ENCODE measurements around the gene KCNK10.

KCNK10 gene

GRCh38 chr14:88323086-88323522, at the start of gene KCNK10:
Gene KCNK10, minus strand, starts transcription at chr14:88323269. Its CDS starts 471 bp downstream, at chr14:88322798.
- no peak for DNase-seq (ENCODE audit: low read depth in 2 of 2)

GRCh38 chr14:88369496-88369895, 46.4 kb upstream of the KCNK10 start:
- DNase-seq (ENCODE audit: low read depth in 2 of 2), result no peak

DNA sequence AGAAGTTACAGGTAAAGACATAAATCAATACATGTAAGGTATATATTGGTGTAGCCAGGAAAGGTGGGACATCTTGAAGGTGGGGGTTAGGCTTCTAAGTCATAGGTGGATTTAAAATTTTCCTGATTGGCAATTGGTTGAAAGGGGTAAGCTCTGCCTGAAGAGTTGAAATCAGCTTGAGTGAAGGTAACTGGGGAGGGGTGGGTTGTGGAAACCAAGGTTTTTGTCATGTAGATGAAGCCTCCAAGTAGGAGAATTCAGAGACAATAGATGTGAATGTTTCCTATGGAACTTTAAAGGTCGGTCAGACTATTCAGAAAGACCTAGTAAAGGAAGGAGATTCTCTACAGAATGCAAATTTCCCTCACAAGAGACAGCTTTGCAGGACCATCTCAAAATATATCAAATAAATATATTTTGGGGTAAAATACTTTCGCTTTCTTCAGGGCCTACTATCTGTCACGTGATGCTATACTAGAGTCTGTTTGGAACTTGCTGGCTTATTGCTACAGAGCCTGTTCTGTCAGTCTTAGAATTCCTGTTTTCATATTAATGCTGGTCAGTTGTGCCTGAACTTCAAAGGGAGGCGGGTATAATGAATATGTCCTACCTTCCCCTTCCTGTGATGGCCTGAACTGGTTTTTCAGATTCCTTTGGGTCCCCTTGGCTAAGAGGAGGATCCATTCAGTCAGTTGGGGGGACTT, 41.8 kb upstream of the KCNK10 start:
- DNase-seq (ENCODE audit: low read depth in 2 of 2), result no peak

DNA sequence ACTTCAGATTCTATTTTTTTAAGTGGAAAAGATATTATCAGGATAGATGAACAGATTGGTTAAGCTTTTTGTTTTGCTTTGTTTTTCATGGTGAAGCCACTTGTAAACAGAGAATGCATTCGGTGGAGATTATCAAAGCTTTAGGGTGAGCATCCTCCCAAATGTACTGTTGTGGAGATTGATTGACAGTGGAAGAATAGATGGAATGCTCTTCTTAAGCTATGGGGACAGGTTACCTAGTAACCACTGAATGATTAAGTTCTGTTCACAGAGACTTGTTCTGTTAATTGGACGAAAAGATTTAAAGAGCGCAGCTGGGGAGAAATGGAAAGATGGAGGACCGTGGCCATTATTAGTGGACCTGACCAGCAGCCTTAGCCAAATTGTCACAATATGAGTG, 40.6 kb upstream of the KCNK10 start:
- no peak for DNase-seq (ENCODE audit: low read depth in 2 of 2)

GRCh38 chr14:88359500-88359899, 36.4 kb upstream of the KCNK10 start:
- DNase-seq (ENCODE audit: low read depth in 2 of 2), result no peak

- DNase-seq (ENCODE audit: low read depth in 2 of 2), result no peak
Measured at GRCh38 chr14:88354358-88354757, 31.3 kb upstream of the KCNK10 start.

GRCh38 chr14:88352698-88353097, 29.6 kb upstream of the KCNK10 start:
- DNase-seq (ENCODE audit: low read depth in 2 of 2), result no peak

- no peak for DNase-seq (ENCODE audit: low read depth in 2 of 2)
Measured at GRCh38 chr14:88351966-88352691, 29.1 kb upstream of the KCNK10 start.

DNA sequence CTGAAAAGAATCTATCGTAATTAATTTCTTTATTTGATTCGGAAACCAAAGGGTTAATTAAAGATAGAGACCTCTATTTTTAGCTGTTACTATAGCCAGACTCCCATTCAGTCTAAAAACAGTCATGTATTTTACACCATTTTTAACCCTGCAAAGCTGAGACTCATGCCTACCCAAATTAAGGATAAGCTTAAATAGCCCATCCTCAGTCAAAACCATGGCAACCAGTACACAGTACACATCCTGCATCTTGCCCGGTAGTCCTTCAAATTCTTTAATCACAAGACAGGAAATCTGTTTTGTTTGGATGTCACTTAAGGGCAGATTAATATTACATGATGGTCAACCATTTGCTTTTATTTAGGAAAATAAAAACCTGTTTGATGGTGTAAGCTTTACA, 25.5 kb upstream of the KCNK10 start:
- DNase-seq (ENCODE audit: low read depth in 2 of 2), result no peak

- DNase-seq (ENCODE audit: low read depth in 2 of 2), result no peak
Measured at GRCh38 chr14:88346048-88346639, 23.1 kb upstream of the KCNK10 start.

GRCh38 chr14:88342980-88343379, 19.9 kb upstream of the KCNK10 start:
- DNase-seq (ENCODE audit: low read depth in 2 of 2), result no peak

GRCh38 chr14:88340357-88340756, 17.3 kb upstream of the KCNK10 start:
- DNase-seq (ENCODE audit: low read depth in 2 of 2), result no peak

DNA sequence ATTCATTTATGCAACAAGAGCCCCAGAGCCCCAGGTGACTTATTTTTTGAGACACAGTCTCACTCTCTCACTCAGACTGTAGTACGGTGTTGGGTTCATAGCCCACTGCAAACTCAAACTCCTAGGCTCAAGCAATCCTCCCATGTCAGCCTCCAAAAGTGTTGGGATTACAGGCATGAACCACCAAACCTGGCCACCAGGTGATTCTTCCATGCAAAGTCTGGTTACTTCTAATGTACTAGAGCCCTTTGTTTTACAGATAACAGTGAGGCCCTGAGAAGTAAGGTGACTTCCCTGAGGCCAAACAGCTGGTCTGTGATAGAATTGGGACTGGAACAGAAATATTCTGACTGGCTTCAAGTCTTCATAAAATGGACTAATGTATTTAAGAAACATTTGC, 10.0 kb upstream of the KCNK10 start:
- DNase-seq (ENCODE audit: low read depth in 2 of 2), result no peak

GRCh38 chr14:88327497-88327896, 4.4 kb upstream of the KCNK10 start:
- no peak for DNase-seq (ENCODE audit: low read depth in 2 of 2)

DNA sequence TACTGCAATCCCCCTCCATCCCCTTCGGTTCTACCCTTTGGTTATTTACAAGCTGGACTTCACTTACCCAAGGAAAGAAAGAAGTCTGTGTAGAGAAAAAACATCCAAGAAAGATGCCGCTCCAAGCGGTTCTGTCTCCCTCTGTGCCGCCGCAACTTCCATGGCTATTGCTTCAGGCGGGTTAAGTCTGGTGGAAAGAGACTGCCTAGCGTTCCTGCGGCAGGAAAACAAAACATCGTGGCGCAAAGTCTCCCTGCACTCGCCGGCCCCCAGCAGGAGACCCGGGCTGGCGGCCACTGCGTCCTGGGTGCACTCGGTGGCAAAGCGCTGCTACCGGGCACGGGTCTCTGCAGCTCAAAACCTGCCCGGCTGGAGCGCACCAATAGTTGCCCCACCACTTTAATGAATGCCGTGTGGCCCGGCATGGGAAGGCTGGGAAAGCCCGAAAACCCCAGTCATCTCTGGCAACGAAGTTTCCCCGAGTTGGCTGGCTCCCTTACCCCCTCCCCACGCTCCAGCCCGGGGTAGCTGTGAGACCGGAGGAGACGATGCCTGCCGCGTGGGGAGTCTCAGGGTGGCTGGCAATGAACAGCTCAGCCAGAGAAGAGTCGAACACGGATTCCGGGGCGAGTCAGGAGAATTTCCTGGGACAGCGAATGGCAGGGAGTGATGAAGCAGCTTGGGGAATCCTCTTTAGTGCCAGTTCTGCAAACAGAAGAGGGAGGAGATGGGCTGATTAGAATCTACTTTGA, 3.5 kb upstream of the KCNK10 start:
- no peak for DNase-seq (ENCODE audit: low read depth in 2 of 2)

DNA sequence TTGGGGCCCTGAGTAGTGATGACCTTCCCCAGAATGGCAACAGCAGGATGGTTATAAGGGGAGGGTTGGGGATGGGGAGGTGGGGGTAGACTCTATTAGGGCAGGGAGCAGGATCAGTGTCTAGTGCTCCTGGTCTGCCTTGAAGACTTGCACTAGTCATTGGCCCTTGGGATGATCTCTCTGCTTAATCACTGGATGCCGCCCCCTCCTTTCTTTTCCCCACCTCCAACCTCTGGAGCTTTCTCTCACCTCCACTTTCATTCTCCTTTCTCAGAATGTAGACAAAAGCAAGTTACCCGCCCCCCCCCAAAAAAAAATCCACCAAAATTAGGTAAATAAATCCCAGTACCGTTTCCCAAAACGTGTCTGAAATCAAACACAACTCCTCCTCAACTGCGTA, 2.8 kb upstream of the KCNK10 start:
- DNase-seq (ENCODE audit: low read depth in 2 of 2), result no peak

GRCh38 chr14:88324930-88325329, 1.9 kb upstream of the KCNK10 start:
- no peak for DNase-seq (ENCODE audit: low read depth in 2 of 2)

DNA sequence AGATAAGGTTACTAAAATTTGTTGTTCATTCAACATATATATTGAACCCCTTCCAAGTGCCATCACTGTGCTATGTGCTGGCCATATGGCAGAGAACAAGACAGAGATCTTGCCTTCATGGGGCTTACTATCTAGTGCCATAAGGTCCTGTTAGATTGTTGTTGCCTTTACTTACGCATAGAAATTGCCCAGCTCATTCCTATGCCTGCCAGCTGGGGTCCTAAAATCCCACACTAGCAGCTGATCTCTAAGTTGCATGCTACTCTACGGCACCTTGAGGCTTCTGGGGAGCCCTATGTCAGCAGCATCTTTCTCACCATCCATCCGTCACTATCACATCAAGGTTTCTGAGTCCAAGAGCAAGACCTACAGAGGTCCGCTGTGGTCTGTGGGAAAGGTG, 1.4 kb upstream of the KCNK10 start:
- no peak for DNase-seq (ENCODE audit: low read depth in 2 of 2)

DNA sequence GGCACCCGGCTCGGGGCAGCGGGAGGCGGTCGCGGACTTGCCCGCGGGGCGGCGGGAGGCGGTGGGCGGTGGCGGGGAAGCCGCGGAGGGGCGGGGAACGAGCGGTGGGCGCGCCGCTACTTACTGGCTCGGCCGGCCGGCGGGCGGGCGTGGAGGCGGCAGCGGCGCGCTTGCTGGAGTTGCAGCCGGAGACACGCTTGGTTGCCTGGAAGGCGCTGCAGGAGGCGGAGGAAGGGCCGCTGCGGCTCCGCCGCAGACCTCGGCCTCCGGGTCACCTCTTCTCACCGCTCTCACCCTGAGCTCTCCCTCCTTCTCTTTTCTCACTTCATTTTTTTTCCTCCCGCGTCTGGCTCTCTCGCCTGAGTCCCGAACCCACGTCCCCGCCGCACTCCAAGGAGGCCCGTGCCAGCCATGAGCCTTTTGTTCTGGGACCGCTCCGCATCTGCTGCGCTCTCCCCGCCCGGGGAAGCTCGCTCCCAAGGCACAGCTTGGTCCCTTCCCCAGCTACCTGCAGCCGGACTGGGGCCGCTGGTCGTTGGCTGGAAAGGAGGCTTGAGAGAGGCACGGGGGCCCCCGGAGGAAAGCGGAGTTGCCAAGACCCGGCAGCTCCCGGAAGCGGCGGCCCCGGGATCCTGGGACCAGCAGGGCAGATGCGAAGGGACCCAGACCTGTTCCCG, 592 bp upstream of the KCNK10 start:
- DNase-seq (ENCODE audit: low read depth in 2 of 2), result no peak

- DNase-seq (ENCODE audit: low read depth in 2 of 2), result no peak
Measured at GRCh38 chr14:88322504-88323085, 474 bp downstream of the KCNK10 start.
